Embryonic facial prominence (tissue), 1 donor: ENCODE data around the gene OR52B6.
"Not testable (repeated sequence)": the region's sequence is repeated elsewhere in the genome, so short reads cannot be mapped to it uniquely, and the experiment has no call there.

Source experiments
- DNase-seq: peaks from one replicate; pipeline ENCODE4 v3.0.0-alpha.2; 2016; ENCODE audit errors: extremely low spot score

The OR52B6 gene

GRCh38 chr11:5596607-5597201, 16.0 kb downstream of the OR52B6 start, which contains the start of gene TRIM6:
TRIM6 (plus strand) TSS chr11:5596637; CDS start chr11:5596898, 261 bp downstream.
- no peak for DNase-seq

- no peak for DNase-seq
Observed at GRCh38 chr11:5597953-5598352, 17.3 kb downstream of the OR52B6 start.

GRCh38 chr11:5600374-5600851, 19.7 kb downstream of the OR52B6 start:
- DNase-seq = no peak

GRCh38 chr11:5602791-5603190, 22.1 kb downstream of the OR52B6 start:
- DNase-seq = not testable (repeated sequence)

GRCh38 chr11:5603326-5603725, 22.6 kb downstream of the OR52B6 start:
- no peak for DNase-seq

GRCh38 chr11:5604896-5605295, 24.2 kb downstream of the OR52B6 start:
- DNase-seq = no peak

- no peak for DNase-seq
Observed at GRCh38 chr11:5605849-5606248, 25.2 kb downstream of the OR52B6 start.

GRCh38 chr11:5608808-5609207, 28.1 kb downstream of the OR52B6 start:
- no peak for DNase-seq

GRCh38 chr11:5610446-5610845, 29.8 kb downstream of the OR52B6 start:
- no peak for DNase-seq

GRCh38 chr11:5611627-5612026, 30.9 kb downstream of the OR52B6 start:
- DNase-seq = no peak

- DNase-seq = no peak
Observed at GRCh38 chr11:5618807-5619206, 38.1 kb downstream of the OR52B6 start.

- no peak for DNase-seq
Observed at GRCh38 chr11:5620651-5621521, 40.2 kb downstream of the OR52B6 start.

- no peak for DNase-seq
Observed at GRCh38 chr11:5621580-5621979, 40.9 kb downstream of the OR52B6 start.

GRCh38 chr11:5622802-5623201, 42.1 kb downstream of the OR52B6 start:
- no peak for DNase-seq

GRCh38 chr11:5624489-5625279, 44.0 kb downstream of the OR52B6 start, which contains the start of gene TRIM34:
TRIM34 (plus strand) TSS chr11:5625001; CDS start chr11:5632332, 7,331 bp downstream.
- no peak for DNase-seq

GRCh38 chr11:5625281-5625680, 44.6 kb downstream of the OR52B6 start:
- DNase-seq = no peak

GRCh38 chr11:5626196-5626595, 45.5 kb downstream of the OR52B6 start:
- no peak for DNase-seq

- no peak for DNase-seq
Observed at GRCh38 chr11:5631417-5631816, 50.7 kb downstream of the OR52B6 start.
